ENCODE measurements around the gene MIS18A.

Gene MIS18A

GRCh38 chr21:32249511-32250280 lies 29.2 kb downstream of the MIS18A start:
- DNase-seq, result no peak

- no peak for DNase-seq
Observed at GRCh38 chr21:32248571-32249461, 30.0 kb downstream of the MIS18A start.

GRCh38 chr21:32246571-32247140 lies 32.2 kb downstream of the MIS18A start:
- no peak for DNase-seq

- no peak for DNase-seq
Observed at GRCh38 chr21:32245971-32246370, 32.9 kb downstream of the MIS18A start.

GRCh38 chr21:32240851-32241687 lies 37.8 kb downstream of the MIS18A start:
- DNase-seq, result no peak

GRCh38 chr21:32239551-32239950 lies 39.3 kb downstream of the MIS18A start:
- DNase-seq, result no peak

- no peak for DNase-seq
Observed at GRCh38 chr21:32238063-32238462, 40.8 kb downstream of the MIS18A start.

- no peak for DNase-seq
Observed at GRCh38 chr21:32237021-32237420, 41.8 kb downstream of the MIS18A start.

GRCh38 chr21:32233722-32234301 lies 45.0 kb downstream of the MIS18A start:
- no peak for DNase-seq

GRCh38 chr21:32233055-32233546 lies 45.7 kb downstream of the MIS18A start:
- DNase-seq, result no peak

- no peak for DNase-seq
Observed at GRCh38 chr21:32226444-32226843, 52.4 kb downstream of the MIS18A start.
